ENCODE measurements around the gene CATSPER1. TPM values are rescaled to one million over a fixed set of nuclear protein-coding genes. Genes with fewer than 3 reads are reported as not detected.

The CATSPER1 gene
- total RNA-seq, 1 donor = not detected

DNA sequence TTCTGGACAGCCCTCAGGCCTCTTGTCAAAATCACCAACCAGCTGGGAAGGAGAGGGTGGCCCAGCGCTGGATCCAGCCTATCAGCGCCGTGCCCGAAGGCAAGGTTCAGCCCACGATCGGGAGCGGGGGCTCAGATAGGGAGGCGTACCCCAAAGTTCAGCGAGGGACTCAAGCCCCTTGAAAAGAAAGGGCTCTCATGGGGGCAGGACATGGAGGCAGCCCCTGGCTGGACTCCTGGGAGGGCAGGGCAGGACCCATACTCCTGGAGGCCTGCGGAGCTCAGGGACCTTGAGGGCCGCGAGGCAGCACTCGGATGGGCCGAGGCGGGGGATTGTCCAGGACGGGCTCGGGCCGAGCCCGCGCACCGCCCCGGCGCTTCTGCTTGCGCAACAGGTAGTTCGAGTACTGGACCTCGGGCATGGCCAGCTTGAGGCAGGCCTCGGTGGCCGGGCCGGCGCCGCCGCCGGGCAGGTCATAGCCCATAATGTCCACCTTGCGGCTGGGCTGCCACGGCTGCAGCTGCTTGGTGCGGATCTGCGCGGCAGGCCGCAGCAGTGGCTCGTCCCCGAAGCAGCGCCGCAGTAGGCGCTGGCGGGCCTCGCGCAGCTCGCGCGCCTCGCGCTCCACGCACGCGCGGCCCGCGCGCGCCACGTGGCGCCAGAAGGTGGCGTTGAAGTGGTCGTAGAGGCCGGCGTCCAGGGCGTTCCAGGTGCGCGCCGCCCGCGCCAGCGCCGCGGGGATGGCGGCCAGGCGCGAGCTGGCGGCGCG is 16.1 kb upstream of the CATSPER1 start:
- no peaks in the 10 kb centered on the region for H4K20me1 ChIP-seq (ENCODE audit: insufficient read depth, low read length)
- H3K4me3 ChIP-seq (ENCODE audit: insufficient read depth, low read length) = no peak overlapping the region
- DNase-seq (ENCODE audit: insufficient read length, low spot score, missing footprints) = peak; percentile 36
- no peak overlapping the region for H2AFZ ChIP-seq (ENCODE audit: low read length)
- no peaks in the 10 kb centered on the region for H3K27me3 ChIP-seq (ENCODE audit: insufficient read depth, low read length)
- no peaks in the 10 kb centered on the region for H3K9me3 ChIP-seq (ENCODE audit: low read depth, low read length)
- peaks cover 5% of the 10 kb centered on the region for H3K4me1 ChIP-seq (ENCODE audit: insufficient read depth, low read length)
- H3K36me3 ChIP-seq (ENCODE audit: insufficient read depth, low read length) = no peaks in the 10 kb centered on the region
- TF ChIP-seq, protein P1, sequence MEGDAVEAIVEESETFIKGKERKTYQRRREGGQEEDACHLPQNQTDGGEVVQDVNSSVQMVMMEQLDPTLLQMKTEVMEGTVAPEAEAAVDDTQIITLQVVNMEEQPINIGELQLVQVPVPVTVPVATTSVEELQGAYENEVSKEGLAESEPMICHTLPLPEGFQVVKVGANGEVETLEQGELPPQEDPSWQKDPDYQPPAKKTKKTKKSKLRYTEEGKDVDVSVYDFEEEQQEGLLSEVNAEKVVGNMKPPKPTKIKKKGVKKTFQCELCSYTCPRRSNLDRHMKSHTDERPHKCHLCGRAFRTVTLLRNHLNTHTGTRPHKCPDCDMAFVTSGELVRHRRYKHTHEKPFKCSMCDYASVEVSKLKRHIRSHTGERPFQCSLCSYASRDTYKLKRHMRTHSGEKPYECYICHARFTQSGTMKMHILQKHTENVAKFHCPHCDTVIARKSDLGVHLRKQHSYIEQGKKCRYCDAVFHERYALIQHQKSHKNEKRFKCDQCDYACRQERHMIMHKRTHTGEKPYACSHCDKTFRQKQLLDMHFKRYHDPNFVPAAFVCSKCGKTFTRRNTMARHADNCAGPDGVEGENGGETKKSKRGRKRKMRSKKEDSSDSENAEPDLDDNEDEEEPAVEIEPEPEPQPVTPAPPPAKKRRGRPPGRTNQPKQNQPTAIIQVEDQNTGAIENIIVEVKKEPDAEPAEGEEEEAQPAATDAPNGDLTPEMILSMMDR (IDR thresholded peaks at IDR 0.05; ENCODE audit: extremely low read depth, low read depth, low read length) = no peak
- H3K79me2 ChIP-seq (ENCODE audit: insufficient read depth, low read length) = no peaks in the 10 kb centered on the region
- no peak overlapping the region for H3K27ac ChIP-seq (ENCODE audit: low read depth, low read length)
- H3K4me2 ChIP-seq (ENCODE audit: insufficient read depth, low read length) = no peak overlapping the region

DNA sequence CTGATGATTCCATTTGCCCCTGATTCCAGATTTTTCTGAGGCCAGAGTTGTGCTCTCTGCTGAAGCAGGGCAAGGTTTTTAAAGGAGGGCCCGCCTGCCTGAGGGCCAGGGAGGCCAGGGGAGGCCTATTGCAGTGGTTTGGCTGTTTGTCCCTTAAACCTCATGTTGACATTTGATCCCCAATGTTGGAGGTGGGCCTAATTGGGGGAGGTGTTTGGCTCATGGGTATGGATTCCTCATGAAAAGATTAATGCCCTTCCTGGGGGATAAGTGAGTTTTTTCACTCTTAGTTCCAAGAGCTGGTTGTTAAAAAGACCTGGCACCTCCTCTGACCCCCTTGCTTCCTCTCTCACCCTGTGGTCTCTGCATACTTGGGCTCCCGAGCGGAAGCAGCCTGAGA is 13.5 kb upstream of the CATSPER1 start:
- H3K27me3 ChIP-seq (ENCODE audit: insufficient read depth, low read length) = no peaks in the 10 kb centered on the region
- no peak overlapping the region for H3K4me3 ChIP-seq (ENCODE audit: insufficient read depth, low read length)
- TF ChIP-seq, protein P1 (IDR thresholded peaks at IDR 0.05; ENCODE audit: extremely low read depth, low read depth, low read length) = no peak
- no peaks in the 10 kb centered on the region for H4K20me1 ChIP-seq (ENCODE audit: insufficient read depth, low read length)
- no peak overlapping the region for H3K27ac ChIP-seq (ENCODE audit: low read depth, low read length)
- H3K4me1 ChIP-seq (ENCODE audit: insufficient read depth, low read length) = peaks cover 2% of the 10 kb centered on the region
- no peaks in the 10 kb centered on the region for H3K79me2 ChIP-seq (ENCODE audit: insufficient read depth, low read length)
- H2AFZ ChIP-seq (ENCODE audit: low read length) = no peak overlapping the region
- DNase-seq (ENCODE audit: insufficient read length, low spot score, missing footprints) = peak; percentile 66
- no peaks in the 10 kb centered on the region for H3K36me3 ChIP-seq (ENCODE audit: insufficient read depth, low read length)
- H3K4me2 ChIP-seq (ENCODE audit: insufficient read depth, low read length) = no peak overlapping the region
- no peaks in the 10 kb centered on the region for H3K9me3 ChIP-seq (ENCODE audit: low read depth, low read length)

DNA sequence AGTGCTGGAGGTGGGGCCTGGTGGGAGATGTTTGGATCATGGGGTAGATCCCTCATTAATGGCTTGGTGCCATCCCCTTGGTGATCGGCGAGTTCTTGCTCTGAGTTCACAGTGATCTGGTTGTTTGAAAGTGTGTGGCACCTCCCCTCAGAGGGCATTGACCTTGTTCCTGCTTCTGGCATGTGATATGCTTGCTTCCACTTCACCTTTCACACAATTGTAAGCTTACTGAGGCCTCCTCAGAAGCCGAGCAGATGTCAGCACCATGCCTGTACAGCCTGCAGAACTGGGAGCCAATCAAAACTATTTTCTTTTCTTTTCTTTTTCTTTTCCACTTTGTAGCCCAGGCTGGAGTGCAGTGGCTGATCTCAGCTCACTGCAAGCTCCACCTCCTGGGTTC is 11.0 kb upstream of the CATSPER1 start:
- Histone ChIP-seq H3K27me3 (ENCODE audit: insufficient read depth, low read length) (no peaks in the 10 kb centered on the region), H3K79me2 (ENCODE audit: insufficient read depth, low read length) (no peaks in the 10 kb centered on the region), H3K4me1 (ENCODE audit: insufficient read depth, low read length) (no peaks in the 10 kb centered on the region), H3K9me3 (ENCODE audit: low read depth, low read length) (no peaks in the 10 kb centered on the region), H3K4me2 (ENCODE audit: insufficient read depth, low read length) (no peak overlapping the region), H3K4me3 (ENCODE audit: insufficient read depth, low read length) (no peak overlapping the region), H3K36me3 (ENCODE audit: insufficient read depth, low read length) (no peaks in the 10 kb centered on the region), H2AFZ (ENCODE audit: low read length) (no peak overlapping the region), H3K27ac (ENCODE audit: low read depth, low read length) (no peak overlapping the region), H4K20me1 (ENCODE audit: insufficient read depth, low read length) (no peaks in the 10 kb centered on the region)
- DNase-seq (ENCODE audit: insufficient read length, low spot score, missing footprints) = no peak
- TF ChIP-seq, protein P1 (IDR thresholded peaks at IDR 0.05; ENCODE audit: extremely low read depth, low read depth, low read length) = no peak

- TF ChIP-seq, protein P1 (IDR thresholded peaks at IDR 0.05; ENCODE audit: extremely low read depth, low read depth, low read length) = no peak
Measured at GRCh38 chr11:66036334-66036710, 10.0 kb upstream of the CATSPER1 start.

More at GRCh38 chr11:66036334-66036710, 10.0 kb upstream of the CATSPER1 start:
- no peak overlapping the region for H3K27ac ChIP-seq (ENCODE audit: low read depth, low read length)
- no peaks in the 10 kb centered on the region for H3K36me3 ChIP-seq (ENCODE audit: insufficient read depth, low read length)
- H3K4me3 ChIP-seq (ENCODE audit: insufficient read depth, low read length) = no peak overlapping the region
- H4K20me1 ChIP-seq (ENCODE audit: insufficient read depth, low read length) = no peaks in the 10 kb centered on the region
- no peaks in the 10 kb centered on the region for H3K9me3 ChIP-seq (ENCODE audit: low read depth, low read length)
- no peak overlapping the region for H3K4me2 ChIP-seq (ENCODE audit: insufficient read depth, low read length)
- H3K27me3 ChIP-seq (ENCODE audit: insufficient read depth, low read length) = no peaks in the 10 kb centered on the region
- no peaks in the 10 kb centered on the region for H3K4me1 ChIP-seq (ENCODE audit: insufficient read depth, low read length)
- no peaks in the 10 kb centered on the region for H3K79me2 ChIP-seq (ENCODE audit: insufficient read depth, low read length)
- no peak overlapping the region for H2AFZ ChIP-seq (ENCODE audit: low read length)
- peak; percentile 47 for DNase-seq (ENCODE audit: insufficient read length, low spot score, missing footprints)
